Fibroblast of the aortic adventitia (primary cell): ENCODE measurements around the gene KRTAP10-7. TPM values are rescaled to one million over a fixed set of nuclear protein-coding genes. Genes with fewer than 3 reads are reported as not detected.

ENCODE experiments used
- DNase-seq: peaks from one replicate; pipeline ENCODE4 v3.0.0-alpha.2; 2010; ENCODE audit warnings: low read depth
- H3K4me3 ChIP-seq: 2 replicates; pipeline ENCODE4 v1.5.1; 2011; ENCODE audit warnings: low read depth, mild to moderate bottlenecking, control low read depth, low read length, moderate library complexity
- total RNA-seq: library from RNA; depleted of rRNA; stranded (reverse); fragments of >200 nt; gene quantifications from 2 replicates; pipeline ENCODE4 v1.2.3, GENCODE V29; 2012; ENCODE audit warnings: low replicate concordance
- TF ChIP-seq, protein P1 (sequence below): IDR thresholded peaks from 2 replicates; pipeline ENCODE4 v1.5.1; 2011; ENCODE audit warnings: mild to moderate bottlenecking, low read length, control low read depth, inconsistent platforms; ENCODE audit not compliant: insufficient read depth

KRTAP10-7 gene
- total RNA-seq, 1 donor: not detected

- H3K4me3 ChIP-seq: no peak overlapping the region
- DNase-seq: no peak
- TF ChIP-seq, protein P1, sequence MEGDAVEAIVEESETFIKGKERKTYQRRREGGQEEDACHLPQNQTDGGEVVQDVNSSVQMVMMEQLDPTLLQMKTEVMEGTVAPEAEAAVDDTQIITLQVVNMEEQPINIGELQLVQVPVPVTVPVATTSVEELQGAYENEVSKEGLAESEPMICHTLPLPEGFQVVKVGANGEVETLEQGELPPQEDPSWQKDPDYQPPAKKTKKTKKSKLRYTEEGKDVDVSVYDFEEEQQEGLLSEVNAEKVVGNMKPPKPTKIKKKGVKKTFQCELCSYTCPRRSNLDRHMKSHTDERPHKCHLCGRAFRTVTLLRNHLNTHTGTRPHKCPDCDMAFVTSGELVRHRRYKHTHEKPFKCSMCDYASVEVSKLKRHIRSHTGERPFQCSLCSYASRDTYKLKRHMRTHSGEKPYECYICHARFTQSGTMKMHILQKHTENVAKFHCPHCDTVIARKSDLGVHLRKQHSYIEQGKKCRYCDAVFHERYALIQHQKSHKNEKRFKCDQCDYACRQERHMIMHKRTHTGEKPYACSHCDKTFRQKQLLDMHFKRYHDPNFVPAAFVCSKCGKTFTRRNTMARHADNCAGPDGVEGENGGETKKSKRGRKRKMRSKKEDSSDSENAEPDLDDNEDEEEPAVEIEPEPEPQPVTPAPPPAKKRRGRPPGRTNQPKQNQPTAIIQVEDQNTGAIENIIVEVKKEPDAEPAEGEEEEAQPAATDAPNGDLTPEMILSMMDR: no peak
Observed at GRCh38 chr21:44567481-44568171, 32.8 kb upstream of the KRTAP10-7 start.

- H3K4me3 ChIP-seq: no peak overlapping the region
- DNase-seq: no peak
- TF ChIP-seq, protein P1: no peak
Observed at GRCh38 chr21:44568261-44568660, 32.1 kb upstream of the KRTAP10-7 start.

DNA sequence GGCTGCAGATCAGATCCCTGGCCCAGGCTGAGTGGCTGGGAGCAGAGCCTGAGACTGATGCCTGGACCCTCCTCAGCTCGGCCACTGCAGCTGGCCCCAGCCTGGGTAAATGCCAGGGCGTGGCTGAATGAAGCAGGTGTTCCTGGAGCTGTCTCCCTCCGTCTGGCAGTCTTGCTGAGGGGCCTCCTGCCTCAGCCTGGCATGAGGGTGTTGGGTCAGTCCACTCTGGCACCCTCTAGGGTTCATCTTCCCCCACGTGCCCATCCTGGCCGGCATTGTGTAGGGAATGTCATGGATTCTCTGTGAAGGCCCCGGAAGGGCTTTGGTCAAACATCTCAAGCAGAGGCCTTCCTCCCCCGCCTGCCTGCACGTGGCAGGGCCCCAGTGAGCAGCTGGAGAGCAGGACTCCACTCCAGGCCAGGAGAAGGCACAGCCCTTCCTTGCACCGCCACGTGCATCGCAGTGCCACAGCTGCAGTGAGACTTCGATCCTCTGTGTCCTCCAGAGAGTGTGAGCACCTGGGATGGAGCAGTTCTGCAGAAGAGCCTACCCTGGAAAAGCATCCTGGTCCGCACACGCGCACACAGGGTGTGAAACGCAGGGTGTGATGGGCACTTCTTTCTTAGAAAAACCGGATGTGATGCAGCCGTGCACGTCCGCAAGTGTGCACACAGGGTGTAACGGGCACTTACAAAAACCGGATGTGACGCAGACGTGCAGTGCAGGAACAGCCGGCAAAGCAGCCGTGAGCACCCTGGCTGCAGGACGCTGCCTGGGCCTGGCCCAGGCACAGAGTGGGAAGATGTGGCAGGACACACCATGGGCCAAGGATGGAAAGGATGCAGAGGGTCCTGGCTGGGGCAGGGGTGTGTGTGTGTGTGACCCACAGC is 31.5 kb upstream of the KRTAP10-7 start:
- H3K4me3 ChIP-seq: no peak overlapping the region
- TF ChIP-seq, protein P1: no peak
- DNase-seq: no peak

- DNase-seq: no peak
- no peak overlapping the region for H3K4me3 ChIP-seq
- TF ChIP-seq, protein P1: no peak
Observed at GRCh38 chr21:44569861-44570517, 30.4 kb upstream of the KRTAP10-7 start.

GRCh38 chr21:44571296-44571695 is 29.1 kb upstream of the KRTAP10-7 start:
- DNase-seq: no peak
- no peak overlapping the region for H3K4me3 ChIP-seq
- TF ChIP-seq, protein P1: no peak

GRCh38 chr21:44571844-44572782 is 28.3 kb upstream of the KRTAP10-7 start:
- TF ChIP-seq, protein P1: no peak
- H3K4me3 ChIP-seq: no peak overlapping the region
- no peak for DNase-seq
